HEK293 (cell line): ENCODE measurements around the gene CDC14A.

Source experiments
- CTCF ChIA-PET: fragments of 350-600 bp; formaldehyde crosslinking; extraction: SDS; loops from one replicate; lab custom pipeline; 2021; ENCODE audit warnings: antibody characterized with exemption; lab: Yijun Ruan, JAX
- POLR2A ChIA-PET: fragments of 300-600 bp; formaldehyde crosslinking; extraction: SDS; loops from one replicate; lab custom pipeline; 2020; ENCODE audit warnings: antibody characterized with exemption, inconsistent platforms; lab: Yijun Ruan, JAX
- H3K27ac ChIP-seq: fragments of 200-500 bp; sonication (Bioruptor generic); 2 replicates; pipeline ENCODE4 v1.5.1; 2014; ENCODE audit warnings: low read depth, low read length, control low read depth, inconsistent platforms; ENCODE audit errors: extremely low read depth
- H3K36me3 ChIP-seq, 2 experiments: fragments of 200-500 bp in 1 of 2; sonication (Bioruptor generic) in 1 of 2; 1 replicate in 1 of 2; 2 replicates in 1 of 2; pipeline ENCODE4 v1.5.1; 2014 to 2017; ENCODE audit warnings: inconsistent platforms in 2 of 2, low read length in 2 of 2; ENCODE audit not compliant: control insufficient read depth in 2 of 2, insufficient read depth in 1 of 2
- H3K4me1 ChIP-seq: fragments of 200-500 bp; sonication (Bioruptor generic); 2 replicates; pipeline ENCODE4 v1.5.1; 2014; ENCODE audit warnings: mild to moderate bottlenecking, low read length, inconsistent platforms; ENCODE audit not compliant: control insufficient read depth, insufficient read depth
- H3K4me3 ChIP-seq: 2 replicates; pipeline ENCODE4 v1.5.1; 2011; ENCODE audit warnings: low read depth, mild to moderate bottlenecking, control low read depth, low read length, moderate library complexity
- H3K9me3 ChIP-seq: fragments of 200-500 bp; sonication (Bioruptor generic); 2 replicates; pipeline ENCODE4 v1.5.1; 2014; ENCODE audit warnings: low read depth, low read length, inconsistent platforms; ENCODE audit not compliant: control insufficient read depth, insufficient read depth
- FEZF1 ChIP-seq: fragments of 450-650 bp; formaldehyde crosslinking; IDR thresholded peaks from 2 replicates; pipeline ENCODE4 v1.5.1; 2016; ENCODE audit warnings: missing biosample characterization, missing genetic modification characterization
- ZBTB20 ChIP-seq: fragments of 450-650 bp; formaldehyde crosslinking; IDR thresholded peaks from 2 replicates; pipeline ENCODE4 v1.5.1; 2016; ENCODE audit warnings: missing biosample characterization, missing genetic modification characterization
- ZBTB8A ChIP-seq: fragments of 450-650 bp; formaldehyde crosslinking; IDR thresholded peaks from 2 replicates; pipeline ENCODE4 v1.5.1; 2016; ENCODE audit warnings: missing biosample characterization, missing genetic modification characterization
- ZEB2 ChIP-seq: fragments of 450-650 bp; formaldehyde crosslinking; IDR thresholded peaks from 2 replicates; pipeline ENCODE4 v1.5.1; 2016; ENCODE audit warnings: missing biosample characterization, missing genetic modification characterization
- ZFP37 ChIP-seq: fragments of 450-650 bp; formaldehyde crosslinking; IDR thresholded peaks from 2 replicates; pipeline ENCODE4 v1.5.1; 2016; ENCODE audit warnings: missing biosample characterization, missing genetic modification characterization
- ZIC2 ChIP-seq: fragments of 450-650 bp; formaldehyde crosslinking; IDR thresholded peaks from 2 replicates; pipeline ENCODE4 v1.5.1; 2016; ENCODE audit warnings: missing biosample characterization, missing genetic modification characterization
- ZNF10 ChIP-seq: fragments of 450-650 bp; formaldehyde crosslinking; IDR thresholded peaks from 2 replicates; pipeline ENCODE4 v1.5.1; 2017; ENCODE audit warnings: missing biosample characterization, missing genetic modification characterization
- ZNF121 ChIP-seq: fragments of 450-650 bp; formaldehyde crosslinking; IDR thresholded peaks from 2 replicates; pipeline ENCODE4 v1.5.1; 2016; ENCODE audit warnings: missing biosample characterization, missing genetic modification characterization
- ZNF132 ChIP-seq: fragments of 450-650 bp; formaldehyde crosslinking; IDR thresholded peaks from 2 replicates; pipeline ENCODE4 v1.5.1; 2017; ENCODE audit warnings: missing biosample characterization, missing genetic modification characterization, borderline replicate concordance
- ZNF184 ChIP-seq: fragments of 450-650 bp; IDR thresholded peaks from 2 replicates; pipeline ENCODE4 v1.5.1; 2018; ENCODE audit warnings: missing biosample characterization, mild to moderate bottlenecking, missing genetic modification characterization
- ZNF223 ChIP-seq: fragments of 450-650 bp; formaldehyde crosslinking; IDR thresholded peaks from 2 replicates; pipeline ENCODE4 v1.5.1; 2016; ENCODE audit warnings: missing biosample characterization, missing genetic modification characterization
- ZNF248 ChIP-seq: fragments of 450-650 bp; formaldehyde crosslinking; IDR thresholded peaks from 2 replicates; pipeline ENCODE4 v1.5.1; 2017; ENCODE audit warnings: missing biosample characterization, missing genetic modification characterization
- ZNF404 ChIP-seq: fragments of 450-650 bp; formaldehyde crosslinking; IDR thresholded peaks from 2 replicates; pipeline ENCODE4 v1.5.1; 2017; ENCODE audit warnings: missing biosample characterization, missing genetic modification characterization
- ZNF521 ChIP-seq: fragments of 450-650 bp; formaldehyde crosslinking; IDR thresholded peaks from 2 replicates; pipeline ENCODE4 v1.5.1; 2017; ENCODE audit warnings: missing biosample characterization, mild to moderate bottlenecking, missing genetic modification characterization
- ZNF621 ChIP-seq: fragments of 450-650 bp; formaldehyde crosslinking; IDR thresholded peaks from 2 replicates; pipeline ENCODE4 v1.5.1; 2017; ENCODE audit warnings: missing biosample characterization, missing genetic modification characterization
- ZNF654 ChIP-seq: fragments of 450-650 bp; formaldehyde crosslinking; IDR thresholded peaks from 2 replicates; pipeline ENCODE4 v1.5.1; 2016; ENCODE audit warnings: low read depth, missing biosample characterization, missing genetic modification characterization
- ZNF660 ChIP-seq: fragments of 450-650 bp; IDR thresholded peaks from 2 replicates; pipeline ENCODE4 v1.5.1; 2018; ENCODE audit warnings: missing biosample characterization, mild to moderate bottlenecking, missing genetic modification characterization
- ZNF768 ChIP-seq: fragments of 450-650 bp; formaldehyde crosslinking; IDR thresholded peaks from 2 replicates; pipeline ENCODE4 v1.5.1; 2018; ENCODE audit warnings: missing biosample characterization, mild to moderate bottlenecking, missing genetic modification characterization
- ZSCAN23 ChIP-seq: fragments of 450-650 bp; formaldehyde crosslinking; IDR thresholded peaks from 2 replicates; pipeline ENCODE4 v1.5.1; 2016; ENCODE audit warnings: missing biosample characterization, missing genetic modification characterization
- TF ChIP-seq, protein P1 (sequence below): fragments of 450-650 bp; IDR thresholded peaks from 2 replicates; pipeline ENCODE4 v1.5.1; 2018; ENCODE audit warnings: missing biosample characterization, mild to moderate bottlenecking, missing genetic modification characterization
- TF ChIP-seq, protein P2 (sequence below): fragments of 450-650 bp; formaldehyde crosslinking; IDR thresholded peaks from 2 replicates; pipeline ENCODE4 v1.5.1; 2016; ENCODE audit warnings: missing biosample characterization, missing genetic modification characterization
- TF ChIP-seq, protein P3 (sequence below): fragments of 450-650 bp; formaldehyde crosslinking; IDR thresholded peaks from 2 replicates; pipeline ENCODE4 v1.5.1; 2016; ENCODE audit warnings: missing biosample characterization, missing genetic modification characterization
- TF ChIP-seq, protein P4 (sequence below): fragments of 450-650 bp; formaldehyde crosslinking; IDR thresholded peaks from 2 replicates; pipeline ENCODE4 v1.5.1; 2017; ENCODE audit warnings: missing biosample characterization, missing genetic modification characterization
- TF ChIP-seq, protein P5 (sequence below): fragments of 450-650 bp; formaldehyde crosslinking; IDR thresholded peaks from 2 replicates; pipeline ENCODE4 v1.5.1; 2016; ENCODE audit warnings: missing biosample characterization, missing genetic modification characterization

The CDC14A gene

DNA sequence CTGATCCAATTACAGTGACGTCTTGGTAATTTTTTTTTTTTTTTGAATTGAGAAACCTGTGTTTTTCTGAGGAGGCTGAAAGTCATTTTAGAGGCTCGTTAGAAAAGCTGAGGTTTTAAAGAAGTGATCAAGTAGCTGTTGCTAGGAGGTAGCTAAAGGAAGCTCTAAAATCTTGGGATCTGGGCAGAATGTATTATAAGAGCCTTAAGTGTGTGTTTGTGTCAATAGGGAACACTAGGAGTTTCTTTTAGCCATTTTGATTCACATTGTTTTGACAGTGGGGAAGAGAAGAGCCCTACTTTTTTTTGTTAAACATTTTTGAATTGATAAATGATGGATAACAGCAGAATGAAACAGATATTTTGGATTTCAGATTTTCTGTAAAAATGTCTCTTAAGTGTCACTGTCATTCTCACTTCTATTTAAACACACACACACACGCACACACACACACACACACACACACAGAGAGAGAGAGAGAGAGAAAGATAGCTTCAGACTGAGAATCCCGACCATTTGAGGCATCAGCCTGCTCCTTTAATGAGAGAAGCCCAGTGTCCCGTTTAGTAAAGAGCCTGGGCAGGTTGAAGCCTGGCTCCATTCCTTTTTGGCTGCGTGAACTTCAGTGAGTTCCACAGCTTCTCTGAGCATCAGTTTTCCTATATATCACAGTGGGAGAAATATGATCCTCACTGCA, 106.5 kb downstream of the CDC14A start (continued):
- TF ChIP-seq ZNF521 (no peak), ZNF121 (tag by site-specific recombination) (no peak), ZNF223 (tag by site-specific recombination) (no peak), ZNF248 (tag by site-specific recombination) (no peak), ZNF184 (tag by site-specific recombination) (no peak), ZNF768 (no peak)
- TF ChIP-seq, protein P1, sequence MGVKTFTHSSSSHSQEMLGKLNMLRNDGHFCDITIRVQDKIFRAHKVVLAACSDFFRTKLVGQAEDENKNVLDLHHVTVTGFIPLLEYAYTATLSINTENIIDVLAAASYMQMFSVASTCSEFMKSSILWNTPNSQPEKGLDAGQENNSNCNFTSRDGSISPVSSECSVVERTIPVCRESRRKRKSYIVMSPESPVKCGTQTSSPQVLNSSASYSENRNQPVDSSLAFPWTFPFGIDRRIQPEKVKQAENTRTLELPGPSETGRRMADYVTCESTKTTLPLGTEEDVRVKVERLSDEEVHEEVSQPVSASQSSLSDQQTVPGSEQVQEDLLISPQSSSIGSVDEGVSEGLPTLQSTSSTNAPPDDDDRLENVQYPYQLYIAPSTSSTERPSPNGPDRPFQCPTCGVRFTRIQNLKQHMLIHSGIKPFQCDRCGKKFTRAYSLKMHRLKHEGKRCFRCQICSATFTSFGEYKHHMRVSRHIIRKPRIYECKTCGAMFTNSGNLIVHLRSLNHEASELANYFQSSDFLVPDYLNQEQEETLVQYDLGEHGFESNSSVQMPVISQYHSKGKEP (tag by site-specific recombination) = no peak

DNA sequence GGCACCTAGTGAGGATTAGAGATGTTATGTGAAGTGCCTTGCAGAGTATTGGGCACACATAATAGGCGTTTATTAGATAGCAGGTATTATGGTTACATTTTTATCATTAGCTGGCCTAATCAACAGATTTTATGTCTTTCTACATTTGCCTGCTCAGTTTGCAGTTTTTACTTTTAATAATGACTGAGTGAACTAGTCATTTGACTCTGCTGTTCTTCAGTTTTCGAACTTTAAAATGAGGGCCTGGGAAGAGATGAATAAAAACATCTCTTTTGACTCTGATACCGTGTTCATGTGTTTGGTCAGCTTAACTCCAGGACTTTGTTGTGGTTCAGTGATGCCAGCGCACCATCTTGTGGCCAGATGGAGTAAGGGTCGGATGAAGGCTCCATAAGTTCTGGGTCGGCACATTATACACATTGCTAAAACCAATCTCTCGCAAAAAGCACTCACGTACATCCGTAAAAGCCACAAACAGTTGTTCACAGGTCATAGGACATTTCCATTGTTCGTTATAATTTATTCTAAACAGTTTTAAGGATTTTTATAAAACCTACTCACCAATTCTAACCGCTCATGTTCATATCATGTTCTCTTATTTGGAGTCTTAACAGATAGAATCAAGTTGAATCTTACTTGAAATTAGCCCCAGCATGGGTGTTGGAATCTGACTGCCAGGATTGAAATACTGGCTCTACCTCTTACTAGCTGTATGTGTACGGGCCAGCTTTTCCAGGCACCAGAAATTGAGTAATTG, 107.2 kb downstream of the CDC14A start:
- H3K4me1 ChIP-seq = no peaks in the 10 kb centered on the region
- no peaks in the 10 kb centered on the region for H3K36me3 ChIP-seq
- ChIA-PET CTCF (interaction anchor here (0.6 to 12.4 kb wide), 35 partner anchors 8 to 693 kb away, joined by 3 to 162 read pairs (median 3); partner anchors contain the start of gene FRRS1), POLR2A (interaction anchor here (0.8 to 1.0 kb wide), 3 partner anchors 193 to 426 kb away, joined by 3 to 4 read pairs (median 3); partner anchors contain the start of genes RTCA, SASS6 and TRMT13)
- H3K27ac ChIP-seq = no peak overlapping the region
- no peaks in the 10 kb centered on the region for H3K9me3 ChIP-seq
- no peak overlapping the region for H3K4me3 ChIP-seq
- TF ChIP-seq, protein P1 (tag by site-specific recombination) = no peak
- TF ChIP-seq, protein P2, sequence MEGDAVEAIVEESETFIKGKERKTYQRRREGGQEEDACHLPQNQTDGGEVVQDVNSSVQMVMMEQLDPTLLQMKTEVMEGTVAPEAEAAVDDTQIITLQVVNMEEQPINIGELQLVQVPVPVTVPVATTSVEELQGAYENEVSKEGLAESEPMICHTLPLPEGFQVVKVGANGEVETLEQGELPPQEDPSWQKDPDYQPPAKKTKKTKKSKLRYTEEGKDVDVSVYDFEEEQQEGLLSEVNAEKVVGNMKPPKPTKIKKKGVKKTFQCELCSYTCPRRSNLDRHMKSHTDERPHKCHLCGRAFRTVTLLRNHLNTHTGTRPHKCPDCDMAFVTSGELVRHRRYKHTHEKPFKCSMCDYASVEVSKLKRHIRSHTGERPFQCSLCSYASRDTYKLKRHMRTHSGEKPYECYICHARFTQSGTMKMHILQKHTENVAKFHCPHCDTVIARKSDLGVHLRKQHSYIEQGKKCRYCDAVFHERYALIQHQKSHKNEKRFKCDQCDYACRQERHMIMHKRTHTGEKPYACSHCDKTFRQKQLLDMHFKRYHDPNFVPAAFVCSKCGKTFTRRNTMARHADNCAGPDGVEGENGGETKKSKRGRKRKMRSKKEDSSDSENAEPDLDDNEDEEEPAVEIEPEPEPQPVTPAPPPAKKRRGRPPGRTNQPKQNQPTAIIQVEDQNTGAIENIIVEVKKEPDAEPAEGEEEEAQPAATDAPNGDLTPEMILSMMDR = peak; percentile 72
- TF ChIP-seq ZFP37 (tag by site-specific recombination) (0 out of 2 replicates have a peak, but pooled peaks have one; percentile 42), ZNF660 (tag by site-specific recombination) (peak; percentile 70; the same call in 1 of the 2 replicates), ZEB2 (0 out of 2 replicates have a peak, but pooled peaks have one; percentile 15), ZNF404 (tag by site-specific recombination) (no peak), ZBTB20 (tag by site-specific recombination) (peak; percentile 28; the same call in 1 of the 2 replicates), ZNF10 (peak; percentile 94), ZNF621 (tag by site-specific recombination) (no peak), FEZF1 (tag by site-specific recombination) (peak; percentile 54), ZNF654 (tag by site-specific recombination) (peak; percentile 96), ZBTB8A (tag by site-specific recombination) (peak; percentile 36; the same call in 1 of the 2 replicates), ZNF132 (tag by site-specific recombination) (no peak), ZIC2 (tag by site-specific recombination) (0 out of 2 replicates have a peak, but pooled peaks have one; percentile 11), ZSCAN23 (no peak)
- TF ChIP-seq, protein P3, sequence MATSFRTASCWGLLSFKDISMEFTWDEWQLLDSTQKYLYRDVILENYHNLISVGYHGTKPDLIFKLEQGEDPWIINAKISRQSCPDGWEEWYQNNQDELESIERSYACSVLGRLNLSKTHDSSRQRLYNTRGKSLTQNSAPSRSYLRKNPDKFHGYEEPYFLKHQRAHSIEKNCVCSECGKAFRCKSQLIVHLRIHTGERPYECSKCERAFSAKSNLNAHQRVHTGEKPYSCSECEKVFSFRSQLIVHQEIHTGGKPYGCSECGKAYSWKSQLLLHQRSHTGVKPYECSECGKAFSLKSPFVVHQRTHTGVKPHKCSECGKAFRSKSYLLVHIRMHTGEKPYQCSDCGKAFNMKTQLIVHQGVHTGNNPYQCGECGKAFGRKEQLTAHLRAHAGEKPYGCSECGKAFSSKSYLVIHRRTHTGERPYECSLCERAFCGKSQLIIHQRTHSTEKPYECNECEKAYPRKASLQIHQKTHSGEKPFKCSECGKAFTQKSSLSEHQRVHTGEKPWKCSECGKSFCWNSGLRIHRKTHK (tag by site-specific recombination) = no peak
- TF ChIP-seq, protein P4, sequence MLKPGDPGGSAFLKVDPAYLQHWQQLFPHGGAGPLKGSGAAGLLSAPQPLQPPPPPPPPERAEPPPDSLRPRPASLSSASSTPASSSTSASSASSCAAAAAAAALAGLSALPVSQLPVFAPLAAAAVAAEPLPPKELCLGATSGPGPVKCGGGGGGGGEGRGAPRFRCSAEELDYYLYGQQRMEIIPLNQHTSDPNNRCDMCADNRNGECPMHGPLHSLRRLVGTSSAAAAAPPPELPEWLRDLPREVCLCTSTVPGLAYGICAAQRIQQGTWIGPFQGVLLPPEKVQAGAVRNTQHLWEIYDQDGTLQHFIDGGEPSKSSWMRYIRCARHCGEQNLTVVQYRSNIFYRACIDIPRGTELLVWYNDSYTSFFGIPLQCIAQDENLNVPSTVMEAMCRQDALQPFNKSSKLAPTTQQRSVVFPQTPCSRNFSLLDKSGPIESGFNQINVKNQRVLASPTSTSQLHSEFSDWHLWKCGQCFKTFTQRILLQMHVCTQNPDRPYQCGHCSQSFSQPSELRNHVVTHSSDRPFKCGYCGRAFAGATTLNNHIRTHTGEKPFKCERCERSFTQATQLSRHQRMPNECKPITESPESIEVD (tag by site-specific recombination) = 0 out of 2 replicates have a peak, but pooled peaks have one; percentile 20
- TF ChIP-seq, protein P5, sequence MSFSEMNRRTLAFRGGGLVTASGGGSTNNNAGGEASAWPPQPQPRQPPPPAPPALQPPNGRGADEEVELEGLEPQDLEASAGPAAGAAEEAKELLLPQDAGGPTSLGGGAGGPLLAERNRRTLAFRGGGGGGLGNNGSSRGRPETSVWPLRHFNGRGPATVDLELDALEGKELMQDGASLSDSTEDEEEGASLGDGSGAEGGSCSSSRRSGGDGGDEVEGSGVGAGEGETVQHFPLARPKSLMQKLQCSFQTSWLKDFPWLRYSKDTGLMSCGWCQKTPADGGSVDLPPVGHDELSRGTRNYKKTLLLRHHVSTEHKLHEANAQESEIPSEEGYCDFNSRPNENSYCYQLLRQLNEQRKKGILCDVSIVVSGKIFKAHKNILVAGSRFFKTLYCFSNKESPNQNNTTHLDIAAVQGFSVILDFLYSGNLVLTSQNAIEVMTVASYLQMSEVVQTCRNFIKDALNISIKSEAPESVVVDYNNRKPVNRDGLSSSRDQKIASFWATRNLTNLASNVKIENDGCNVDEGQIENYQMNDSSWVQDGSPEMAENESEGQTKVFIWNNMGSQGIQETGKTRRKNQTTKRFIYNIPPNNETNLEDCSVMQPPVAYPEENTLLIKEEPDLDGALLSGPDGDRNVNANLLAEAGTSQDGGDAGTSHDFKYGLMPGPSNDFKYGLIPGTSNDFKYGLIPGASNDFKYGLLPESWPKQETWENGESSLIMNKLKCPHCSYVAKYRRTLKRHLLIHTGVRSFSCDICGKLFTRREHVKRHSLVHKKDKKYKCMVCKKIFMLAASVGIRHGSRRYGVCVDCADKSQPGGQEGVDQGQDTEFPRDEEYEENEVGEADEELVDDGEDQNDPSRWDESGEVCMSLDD = no peak
